Suprapubic skin (tissue), 4 donors: Measurements from ENCODE around the gene SNX17. TPM values are rescaled to one million over a fixed set of nuclear protein-coding genes. Genes with fewer than 3 reads are reported as not detected.

ENCODE experiments used
- DNase-seq, 2 donors: peaks; one replicate each; pipeline ENCODE4 v3.0.0-alpha.2; 2019; ENCODE audit warnings: low spot score in 2 of 2
- H3K27ac ChIP-seq: fragments of 200-600 bp; sonication (generic); one replicate; pipeline ENCODE4 v1.5.1; 2019
- H3K27me3 ChIP-seq: fragments of 200-600 bp; sonication (generic); one replicate; pipeline ENCODE4 v1.5.1; 2019
- H3K36me3 ChIP-seq: fragments of 200-600 bp; sonication (generic); one replicate; pipeline ENCODE4 v1.5.1; 2019
- H3K4me1 ChIP-seq: fragments of 200-600 bp; sonication (generic); one replicate; pipeline ENCODE4 v1.5.1; 2019
- H3K4me3 ChIP-seq: fragments of 200-600 bp; sonication (generic); one replicate; pipeline ENCODE4 v1.5.1; 2019; ENCODE audit warnings: mild to moderate bottlenecking
- H3K9me3 ChIP-seq: fragments of 200-600 bp; sonication (generic); one replicate; pipeline ENCODE4 v1.5.1; 2019
- EP300 ChIP-seq: sonication (generic); formaldehyde crosslinking; IDR thresholded peaks from one replicate; pipeline ENCODE4 v1.6.1; 2017; ENCODE audit warnings: antibody characterized with exemption
- POLR2A ChIP-seq, 2 donors: fragments of 450-650 bp; IDR thresholded peaks; one replicate each; pipeline ENCODE4 v1.6.1; 2017; ENCODE audit warnings: antibody characterized with exemption in 2 of 2, mild to moderate bottlenecking in 2 of 2, moderate library complexity in 2 of 2
- POLR2AphosphoS5 ChIP-seq, 3 donors: sonication (generic); formaldehyde crosslinking; IDR thresholded peaks; one replicate each; pipeline ENCODE4 v1.6.1; 2017; ENCODE audit warnings: antibody characterized with exemption in 3 of 3
- WGBS: methylation state at CpG from one replicate; pipeline ENCODE4 v1.1.5; 2018; 5-methylcytosine and 5-hydroxymethylcytosine counted together
- total RNA-seq, 4 donors: library from RNA; depleted of rRNA; stranded (reverse); fragments of >200 nt; gene quantifications; one replicate each; pipeline ENCODE4 v1.1.0, GENCODE V29; 2016
- TF ChIP-seq, protein P1 (sequence below), 2 donors: fragments of 200-600 bp in 1 of 2; fragments of 450-650 bp in 1 of 2; sonication (generic) in 1 of 2; IDR thresholded peaks; one replicate each; pipeline ENCODE4 v1.5.1; 2016 to 2019; ENCODE audit warnings: antibody characterized with exemption in 2 of 2, mild to moderate bottlenecking in 1 of 2, moderate library complexity in 1 of 2

The SNX17 gene
- total RNA-seq, 4 donors from 2014 or later: 73.4 to 89.8 (median 76.4) TPM

GRCh38 chr2:27379836-27380625 lies 9.6 kb downstream of the SNX17 start:
- TF ChIP-seq, protein P1, sequence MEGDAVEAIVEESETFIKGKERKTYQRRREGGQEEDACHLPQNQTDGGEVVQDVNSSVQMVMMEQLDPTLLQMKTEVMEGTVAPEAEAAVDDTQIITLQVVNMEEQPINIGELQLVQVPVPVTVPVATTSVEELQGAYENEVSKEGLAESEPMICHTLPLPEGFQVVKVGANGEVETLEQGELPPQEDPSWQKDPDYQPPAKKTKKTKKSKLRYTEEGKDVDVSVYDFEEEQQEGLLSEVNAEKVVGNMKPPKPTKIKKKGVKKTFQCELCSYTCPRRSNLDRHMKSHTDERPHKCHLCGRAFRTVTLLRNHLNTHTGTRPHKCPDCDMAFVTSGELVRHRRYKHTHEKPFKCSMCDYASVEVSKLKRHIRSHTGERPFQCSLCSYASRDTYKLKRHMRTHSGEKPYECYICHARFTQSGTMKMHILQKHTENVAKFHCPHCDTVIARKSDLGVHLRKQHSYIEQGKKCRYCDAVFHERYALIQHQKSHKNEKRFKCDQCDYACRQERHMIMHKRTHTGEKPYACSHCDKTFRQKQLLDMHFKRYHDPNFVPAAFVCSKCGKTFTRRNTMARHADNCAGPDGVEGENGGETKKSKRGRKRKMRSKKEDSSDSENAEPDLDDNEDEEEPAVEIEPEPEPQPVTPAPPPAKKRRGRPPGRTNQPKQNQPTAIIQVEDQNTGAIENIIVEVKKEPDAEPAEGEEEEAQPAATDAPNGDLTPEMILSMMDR (IDR thresholded peaks at IDR 0.05): no peak
- TF ChIP-seq POLR2AphosphoS5 (IDR thresholded peaks at IDR 0.05) (no peak), POLR2A (IDR thresholded peaks at IDR 0.05) (no peak), EP300 (no peak)
- DNase-seq: peak in 1 of 2 donors; percentile 87
- H3K36me3 ChIP-seq: peaks cover 59% of the 10 kb centered on the region

GRCh38 chr2:27380626-27381545 lies 10.5 kb downstream of the SNX17 start, which contains the start of gene ZNF513:
Gene ZNF513 (minus strand): TSS chr2:27380734. CDS start chr2:27380526, 208 bp downstream.
- peak in 2 of 3 donors; percentile 88 to 93 for TF ChIP-seq POLR2AphosphoS5 (IDR thresholded peaks at IDR 0.05)
- peak in 1 of 2 donors; percentile 27 for TF ChIP-seq POLR2A (IDR thresholded peaks at IDR 0.05)
- TF ChIP-seq, protein P1 (IDR thresholded peaks at IDR 0.05): no peak
- TF ChIP-seq EP300: no peak
- H3K9me3 ChIP-seq: no peaks in the 10 kb centered on the region
- peak within 1 kb of the TSS; percentile 80 for H3K27ac ChIP-seq
- peak; percentile 98 to 99 for DNase-seq
- H3K4me1 ChIP-seq: peaks cover 29% of the 10 kb centered on the region
- no peaks in the 10 kb centered on the region for H3K27me3 ChIP-seq
- WGBS: 9% methylated on average over 67 of the region's 67 CpGs
- peaks cover 50% of the 10 kb centered on the region for H3K36me3 ChIP-seq
- H3K4me3 ChIP-seq: peak within 1 kb of the TSS; percentile 81

More at GRCh38 chr2:27379836-27380625, 9.6 kb downstream of the SNX17 start:
- Histone ChIP-seq H3K27me3 (no peaks in the 10 kb centered on the region), H3K27ac (peak overlapping the region; percentile 80), H3K4me1 (peaks cover 29% of the 10 kb centered on the region), H3K9me3 (no peaks in the 10 kb centered on the region), H3K4me3 (peak overlapping the region; percentile 81)
- WGBS: under 1% methylated on average over 26 of the region's 35 CpGs

DNA sequence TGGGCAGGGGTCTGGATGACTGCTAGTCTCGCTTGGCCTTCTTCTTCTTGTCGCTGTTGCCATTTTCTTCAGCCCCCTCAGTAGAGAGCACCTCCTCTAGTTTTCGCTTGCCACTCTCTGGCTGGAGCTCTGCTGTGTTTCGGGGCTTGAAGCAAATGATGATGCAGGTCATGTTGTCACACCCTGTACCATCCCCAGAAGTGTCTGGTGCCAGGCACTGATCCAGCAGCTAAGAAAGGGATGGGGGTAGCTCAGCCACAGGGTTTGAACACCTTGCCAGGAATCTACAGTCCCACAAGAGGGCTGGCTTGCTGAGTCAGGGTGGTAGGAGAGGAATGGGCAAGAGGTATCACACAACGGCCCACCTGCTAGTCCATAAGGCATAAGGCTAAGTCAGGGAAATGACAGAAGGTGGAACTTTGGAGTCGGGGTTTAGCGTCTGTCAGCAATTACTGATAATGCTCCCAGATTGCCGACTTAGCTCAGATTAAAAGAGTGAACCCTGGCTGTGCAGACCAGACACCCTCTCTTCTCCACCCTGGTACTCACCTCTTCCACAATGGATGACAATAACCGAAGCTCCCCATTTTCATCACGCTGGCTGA lies 11.3 kb downstream of the SNX17 start:
- peak overlapping the region; percentile 81 for H3K4me3 ChIP-seq
- H3K27ac ChIP-seq: peak overlapping the region; percentile 80
- H3K4me1 ChIP-seq: peaks cover 29% of the 10 kb centered on the region
- TF ChIP-seq POLR2A (IDR thresholded peaks at IDR 0.05) (no peak), EP300 (no peak), POLR2AphosphoS5 (IDR thresholded peaks at IDR 0.05) (no peak)
- TF ChIP-seq, protein P1 (IDR thresholded peaks at IDR 0.05): no peak
- H3K36me3 ChIP-seq: peaks cover 42% of the 10 kb centered on the region
- no peaks in the 10 kb centered on the region for H3K9me3 ChIP-seq
- no peak for DNase-seq
- no peaks in the 10 kb centered on the region for H3K27me3 ChIP-seq
- 91% methylated on average over 10 of the region's 10 CpGs for WGBS

DNA sequence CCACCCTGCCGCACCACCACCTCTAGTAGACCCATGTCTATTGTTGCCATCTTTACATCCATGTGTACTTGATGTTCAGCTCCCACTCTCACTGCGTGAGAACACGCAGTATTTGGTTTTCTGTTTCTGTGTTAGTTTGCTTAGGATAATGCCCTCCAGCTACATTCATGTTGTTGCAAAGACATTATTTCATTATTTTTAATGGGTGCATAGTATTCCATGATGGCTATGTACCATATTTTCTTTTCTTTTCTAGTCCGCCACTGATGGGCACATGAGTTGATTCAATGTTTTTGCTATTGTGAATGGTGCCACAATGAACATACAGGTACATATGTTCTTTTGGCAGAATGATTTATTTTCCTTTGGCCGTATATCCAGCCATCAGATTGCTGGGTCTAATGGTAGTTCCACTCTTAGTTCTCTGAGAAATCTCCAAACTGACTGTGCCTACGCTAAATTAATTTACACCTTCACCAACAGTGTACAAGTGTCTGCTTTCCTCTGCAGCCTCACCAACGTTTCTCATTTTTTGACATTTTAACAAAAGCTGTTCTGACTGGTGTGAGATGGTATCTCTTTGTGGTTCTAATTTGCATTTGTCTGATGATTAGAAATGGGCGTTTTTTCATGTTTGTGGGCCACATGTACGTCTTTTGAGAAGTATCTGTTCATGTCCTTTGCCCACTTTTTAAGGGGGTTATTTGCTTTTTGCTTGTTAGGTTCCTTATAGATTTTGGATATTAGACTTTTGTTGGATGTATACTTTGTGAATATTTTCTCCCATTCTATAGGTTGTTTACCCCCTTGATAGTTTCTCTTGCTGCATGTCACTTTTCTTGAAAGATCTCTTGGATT lies 20.6 kb downstream of the SNX17 start:
- TF ChIP-seq POLR2A (IDR thresholded peaks at IDR 0.05) (no peak), POLR2AphosphoS5 (IDR thresholded peaks at IDR 0.05) (no peak), EP300 (no peak)
- TF ChIP-seq, protein P1 (IDR thresholded peaks at IDR 0.05): no peak
- no peak overlapping the region for H3K4me3 ChIP-seq
- H3K9me3 ChIP-seq: no peaks in the 10 kb centered on the region
- no peak overlapping the region for H3K27ac ChIP-seq
- WGBS: 93% methylated on average over 9 of the region's 9 CpGs
- no peaks in the 10 kb centered on the region for H3K4me1 ChIP-seq
- H3K27me3 ChIP-seq: no peaks in the 10 kb centered on the region
- no peak for DNase-seq
- H3K36me3 ChIP-seq: peaks cover 3% of the 10 kb centered on the region
